ENCODE data around the gene UFM1. TPM values are rescaled to one million over a fixed set of nuclear protein-coding genes. Genes with fewer than 3 reads are reported as not detected.

Gene UFM1
- polyA plus RNA-seq, 1 experiment: 31.6 TPM

DNA sequence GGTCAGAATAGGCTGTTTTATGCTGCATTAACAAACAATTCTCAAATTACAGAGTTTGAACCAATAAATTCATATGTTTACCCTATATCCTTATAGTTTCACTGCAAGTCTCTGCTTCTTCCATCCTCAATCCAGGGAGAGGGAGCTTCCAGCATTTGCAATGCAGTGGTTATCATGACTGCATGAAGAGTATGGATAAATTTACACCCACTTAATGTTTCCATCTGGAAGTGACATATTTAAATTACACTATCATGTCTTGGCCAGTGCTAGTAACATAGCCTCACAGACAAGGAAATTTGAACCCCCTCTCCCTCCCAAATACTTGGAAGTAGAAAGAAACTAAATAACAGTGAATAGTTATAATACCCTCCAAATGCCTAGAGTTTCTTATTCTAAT lies 33.5 kb upstream of the UFM1 start:
- CTCF ChIA-PET: no interaction called here
- TF ChIP-seq, protein P1, sequence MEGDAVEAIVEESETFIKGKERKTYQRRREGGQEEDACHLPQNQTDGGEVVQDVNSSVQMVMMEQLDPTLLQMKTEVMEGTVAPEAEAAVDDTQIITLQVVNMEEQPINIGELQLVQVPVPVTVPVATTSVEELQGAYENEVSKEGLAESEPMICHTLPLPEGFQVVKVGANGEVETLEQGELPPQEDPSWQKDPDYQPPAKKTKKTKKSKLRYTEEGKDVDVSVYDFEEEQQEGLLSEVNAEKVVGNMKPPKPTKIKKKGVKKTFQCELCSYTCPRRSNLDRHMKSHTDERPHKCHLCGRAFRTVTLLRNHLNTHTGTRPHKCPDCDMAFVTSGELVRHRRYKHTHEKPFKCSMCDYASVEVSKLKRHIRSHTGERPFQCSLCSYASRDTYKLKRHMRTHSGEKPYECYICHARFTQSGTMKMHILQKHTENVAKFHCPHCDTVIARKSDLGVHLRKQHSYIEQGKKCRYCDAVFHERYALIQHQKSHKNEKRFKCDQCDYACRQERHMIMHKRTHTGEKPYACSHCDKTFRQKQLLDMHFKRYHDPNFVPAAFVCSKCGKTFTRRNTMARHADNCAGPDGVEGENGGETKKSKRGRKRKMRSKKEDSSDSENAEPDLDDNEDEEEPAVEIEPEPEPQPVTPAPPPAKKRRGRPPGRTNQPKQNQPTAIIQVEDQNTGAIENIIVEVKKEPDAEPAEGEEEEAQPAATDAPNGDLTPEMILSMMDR (IDR thresholded peaks at IDR 0.05; ENCODE audit: insufficient read depth, low read depth, low read length): no peak

GRCh38 chr13:38321654-38322053 lies 28.0 kb upstream of the UFM1 start:
- POLR2A ChIA-PET: no interaction called here
- DNase-seq (ENCODE audit: low read depth): no peak
- no peaks in the 10 kb centered on the region for H3K36me3 ChIP-seq (ENCODE audit: control insufficient read depth, insufficient read depth, low read length)
- no peak overlapping the region for H3K4me3 ChIP-seq (ENCODE audit: low read depth, low read length)
- CTCF ChIA-PET: no interaction called here
- no peaks in the 10 kb centered on the region for H3K27me3 ChIP-seq (ENCODE audit: control insufficient read depth, insufficient read depth, low read length)
- TF ChIP-seq, protein P1 (IDR thresholded peaks at IDR 0.05; ENCODE audit: insufficient read depth, low read depth, low read length): no peak

More for the DNA sequence above, 33.5 kb upstream of the UFM1 start:
- no peak for DNase-seq (ENCODE audit: low read depth)
- no peak overlapping the region for H3K4me3 ChIP-seq (ENCODE audit: low read depth, low read length)
- H3K27me3 ChIP-seq (ENCODE audit: control insufficient read depth, insufficient read depth, low read length): no peaks in the 10 kb centered on the region
- H3K36me3 ChIP-seq (ENCODE audit: control insufficient read depth, insufficient read depth, low read length): no peaks in the 10 kb centered on the region
- POLR2A ChIA-PET: no interaction called here

- Histone ChIP-seq H3K36me3 (ENCODE audit: control insufficient read depth, insufficient read depth, low read length) (no peaks in the 10 kb centered on the region), H3K4me3 (ENCODE audit: low read depth, low read length) (no peak overlapping the region), H3K27me3 (ENCODE audit: control insufficient read depth, insufficient read depth, low read length) (no peaks in the 10 kb centered on the region)
- ChIA-PET POLR2A (no interaction called here), CTCF (no interaction called here)
- TF ChIP-seq, protein P1 (IDR thresholded peaks at IDR 0.05; ENCODE audit: insufficient read depth, low read depth, low read length): no peak
- DNase-seq (ENCODE audit: low read depth): no peak
Observed at GRCh38 chr13:38325426-38325825, 24.2 kb upstream of the UFM1 start.

DNA sequence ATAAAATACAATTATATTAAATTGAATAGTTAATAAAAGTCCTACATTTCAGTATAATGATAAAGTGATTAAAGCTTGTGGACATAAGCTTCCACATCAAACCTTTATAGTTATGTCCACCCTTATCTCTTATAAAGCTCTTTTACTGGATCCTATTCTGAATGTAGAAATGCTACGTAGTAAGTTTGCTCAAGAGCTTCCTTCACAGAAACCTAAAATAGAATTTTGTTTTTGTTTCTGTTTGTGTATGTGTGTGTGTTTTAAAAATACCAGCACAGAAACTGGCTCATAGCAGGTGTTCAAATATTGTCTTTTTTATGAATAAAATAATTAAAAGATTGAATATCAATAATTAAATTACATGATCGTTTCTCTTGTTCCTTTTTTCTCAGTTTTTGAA lies 21.0 kb upstream of the UFM1 start:
- TF ChIP-seq, protein P1 (IDR thresholded peaks at IDR 0.05; ENCODE audit: insufficient read depth, low read depth, low read length): no peak
- no peak for DNase-seq (ENCODE audit: low read depth)
- POLR2A ChIA-PET: no interaction called here

DNA sequence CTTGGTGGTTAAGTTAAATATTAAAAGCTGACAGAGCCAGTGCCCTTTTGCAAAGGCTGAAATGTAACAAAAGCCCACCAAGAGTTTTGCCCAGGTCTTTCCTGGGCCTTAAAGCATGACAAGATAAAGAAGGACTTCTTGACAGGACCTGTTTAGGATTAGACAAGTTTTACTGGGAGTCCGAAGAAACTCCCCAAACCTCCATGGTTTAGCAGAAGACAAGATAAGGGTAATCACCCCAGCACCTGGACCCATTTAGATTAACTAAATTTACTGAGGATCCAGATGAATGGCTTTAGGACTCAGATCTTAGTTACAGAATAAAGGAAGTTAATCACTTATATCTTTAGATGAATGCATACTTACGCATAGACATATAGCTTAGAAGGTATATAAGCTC lies 14.8 kb upstream of the UFM1 start:
- no peak overlapping the region for H3K4me3 ChIP-seq (ENCODE audit: low read depth, low read length)

More for the DNA sequence above, 21.0 kb upstream of the UFM1 start:
- H3K27me3 ChIP-seq (ENCODE audit: control insufficient read depth, insufficient read depth, low read length): no peaks in the 10 kb centered on the region
- H3K36me3 ChIP-seq (ENCODE audit: control insufficient read depth, insufficient read depth, low read length): no peaks in the 10 kb centered on the region
- CTCF ChIA-PET: no interaction called here
- no peak overlapping the region for H3K4me3 ChIP-seq (ENCODE audit: low read depth, low read length)

More for the DNA sequence above, 14.8 kb upstream of the UFM1 start:
- Histone ChIP-seq H3K36me3 (ENCODE audit: control insufficient read depth, insufficient read depth, low read length) (no peaks in the 10 kb centered on the region), H3K27me3 (ENCODE audit: control insufficient read depth, insufficient read depth, low read length) (no peaks in the 10 kb centered on the region)
- CTCF ChIA-PET: no interaction called here
- POLR2A ChIA-PET: no interaction called here
- TF ChIP-seq, protein P1 (IDR thresholded peaks at IDR 0.05; ENCODE audit: insufficient read depth, low read depth, low read length): no peak
- DNase-seq (ENCODE audit: low read depth): no peak

All from BJ (cell line).